Muscle layer of duodenum (tissue), 2 donors: ENCODE results near the gene ACSL3.
"Not testable (repeated sequence)": the region's sequence is repeated elsewhere in the genome, so short reads cannot be mapped to it uniquely, and the experiment has no call there.

Experiments
- H3K27ac ChIP-seq: one replicate; pipeline ENCODE4 v1.7.0; 2013; ENCODE audit warnings: mild to moderate bottlenecking, low read length
- H3K27me3 ChIP-seq: one replicate; pipeline ENCODE4 v1.7.0; 2013; ENCODE audit warnings: low read depth, mild to moderate bottlenecking, control low read depth, low read length
- H3K36me3 ChIP-seq, 2 donors: one replicate each; pipeline ENCODE4 v1.7.0; 2013; ENCODE audit warnings: low read length in 2 of 2, control low read depth in 1 of 2, mild to moderate bottlenecking in 1 of 2; ENCODE audit not compliant: insufficient read depth in 2 of 2, control insufficient read depth in 1 of 2
- H3K4me1 ChIP-seq, 2 donors: one replicate each; pipeline ENCODE4 v1.7.0; 2013; ENCODE audit warnings: low read length in 2 of 2, mild to moderate bottlenecking in 2 of 2, control low read depth in 1 of 2, moderate library complexity in 1 of 2; ENCODE audit not compliant: insufficient read depth in 2 of 2, control insufficient read depth in 1 of 2
- H3K4me3 ChIP-seq, 2 donors: one replicate each; pipeline ENCODE4 v1.7.0; 2013; ENCODE audit warnings: low read length in 2 of 2, low read depth in 1 of 2, mild to moderate bottlenecking in 1 of 2
- H3K9me3 ChIP-seq, 2 donors: one replicate each; pipeline ENCODE4 v1.7.0; 2013; ENCODE audit warnings: low read length in 2 of 2, control low read depth in 1 of 2, mild to moderate bottlenecking in 1 of 2; ENCODE audit not compliant: control insufficient read depth in 1 of 2
- donor health status: healthy.

Gene ACSL3

GRCh38 chr2:222859786-222860612 lies 837 bp upstream of the ACSL3 start:
- Histone ChIP-seq H3K4me3 (peak overlapping the region; percentile 37 to 88), H3K36me3 (no peaks in the 10 kb centered on the region), H3K9me3 (no peaks in the 10 kb centered on the region), H3K27me3 (no peaks in the 10 kb centered on the region), H3K27ac (peak overlapping the region; percentile 58), H3K4me1 (peaks cover 8 to 39% of the 10 kb centered on the region in 2 donors)

- Histone ChIP-seq H3K9me3 (no peaks in the 10 kb centered on the region), H3K27ac (peak overlapping the region; percentile 87), H3K27me3 (no peaks in the 10 kb centered on the region), H3K4me1 (peaks cover 8 to 52% of the 10 kb centered on the region in 2 donors), H3K4me3 (peak overlapping the region; percentile 80 to 88), H3K36me3 (no peaks in the 10 kb centered on the region)
These were observed 722 bp downstream of the ACSL3 start for GRCh38 chr2:222861411-222862105.

- Histone ChIP-seq H3K27ac (peak overlapping the region; percentile 87), H3K4me3 (peak overlapping the region; percentile 80 to 88), H3K4me1 (peaks cover 8 to 52% of the 10 kb centered on the region in 2 donors), H3K27me3 (no peaks in the 10 kb centered on the region), H3K36me3 (no peaks in the 10 kb centered on the region), H3K9me3 (no peaks in the 10 kb centered on the region)
These were observed 1.5 kb downstream of the ACSL3 start for GRCh38 chr2:222862106-222862908.

- H3K27ac ChIP-seq, result peak overlapping the region; percentile 87
These were observed 2.2 kb downstream of the ACSL3 start for GRCh38 chr2:222862909-222863544.

GRCh38 chr2:222864296-222864695 lies 3.5 kb downstream of the ACSL3 start:
- peaks cover 8 to 61% of the 10 kb centered on the region in 2 donors for H3K4me1 ChIP-seq
- no peaks in the 10 kb centered on the region for H3K36me3 ChIP-seq
- H3K27me3 ChIP-seq, result no peaks in the 10 kb centered on the region
- no peak overlapping the region for H3K4me3 ChIP-seq
- no peak overlapping the region for H3K27ac ChIP-seq
- no peaks in the 10 kb centered on the region for H3K9me3 ChIP-seq

More at GRCh38 chr2:222862909-222863544, 2.2 kb downstream of the ACSL3 start:
- Histone ChIP-seq H3K4me3 (peak overlapping the region; percentile 80 to 88), H3K9me3 (no peaks in the 10 kb centered on the region), H3K27me3 (no peaks in the 10 kb centered on the region), H3K4me1 (peaks cover 8 to 52% of the 10 kb centered on the region in 2 donors), H3K36me3 (no peaks in the 10 kb centered on the region)

GRCh38 chr2:222865301-222865700 lies 4.5 kb downstream of the ACSL3 start:
- no peaks in the 10 kb centered on the region for H3K27me3 ChIP-seq

GRCh38 chr2:222866358-222866960 lies 5.6 kb downstream of the ACSL3 start:
- H3K4me3 ChIP-seq, result no peak overlapping the region
- H3K4me1 ChIP-seq, result peaks cover 0 to 72% of the 10 kb centered on the region in 2 donors
- H3K9me3 ChIP-seq, result no peaks in the 10 kb centered on the region
- H3K27me3 ChIP-seq, result no peaks in the 10 kb centered on the region
- no peak overlapping the region for H3K27ac ChIP-seq
- H3K36me3 ChIP-seq, result no peaks in the 10 kb centered on the region

More at GRCh38 chr2:222865301-222865700, 4.5 kb downstream of the ACSL3 start:
- Histone ChIP-seq H3K4me1 (peaks cover under 1 to 62% of the 10 kb centered on the region in 2 donors), H3K27ac (no peak overlapping the region), H3K36me3 (no peaks in the 10 kb centered on the region), H3K4me3 (no peak overlapping the region), H3K9me3 (no peaks in the 10 kb centered on the region)

- H3K27ac ChIP-seq, H3K36me3 ChIP-seq, H3K4me3 ChIP-seq, H3K27me3 ChIP-seq, H3K9me3 ChIP-seq: not testable (repeated sequence)
- H3K4me1 ChIP-seq, result peaks cover 0 to 56% of the 10 kb centered on the region in 2 donors
These were observed 7.9 kb downstream of the ACSL3 start for GRCh38 chr2:222868560-222869251.

- H3K9me3 ChIP-seq, result no peaks in the 10 kb centered on the region
- H3K27me3 ChIP-seq, result no peaks in the 10 kb centered on the region
- no peak overlapping the region for H3K27ac ChIP-seq
- no peak overlapping the region for H3K4me3 ChIP-seq
- peaks cover 0 to 51% of the 10 kb centered on the region in 2 donors for H3K4me1 ChIP-seq
- no peaks in the 10 kb centered on the region for H3K36me3 ChIP-seq
These were observed 8.4 kb downstream of the ACSL3 start for GRCh38 chr2:222869252-222869560.

GRCh38 chr2:222871291-222871690 lies 10.5 kb downstream of the ACSL3 start:
- no peaks in the 10 kb centered on the region for H3K27me3 ChIP-seq
- H3K27ac ChIP-seq, result no peak overlapping the region
- no peaks in the 10 kb centered on the region for H3K9me3 ChIP-seq
- H3K36me3 ChIP-seq, result no peaks in the 10 kb centered on the region
- H3K4me1 ChIP-seq, result peaks cover 0 to 33% of the 10 kb centered on the region in 2 donors
- no peak overlapping the region for H3K4me3 ChIP-seq
